Mononuclear cell (primary cell): ENCODE results near the gene PKP2. TPM values are rescaled to one million over a fixed set of nuclear protein-coding genes. Genes with fewer than 3 reads are reported as not detected.
"Not testable (repeated sequence)": the region's sequence is repeated elsewhere in the genome, so short reads cannot be mapped to it uniquely, and the experiment has no call there.

Experiments
- H3K27me3 ChIP-seq: 2 replicates; pipeline ENCODE4 v1.6.0; 2011; ENCODE audit warnings: low read length, control low read depth; ENCODE audit not compliant: insufficient read depth
- H3K4me1 ChIP-seq: 2 replicates; pipeline ENCODE4 v1.5.1; 2011; ENCODE audit warnings: mild to moderate bottlenecking, low read length, control low read depth; ENCODE audit not compliant: insufficient read depth
- H3K4me3 ChIP-seq: 2 replicates; pipeline ENCODE4 v1.5.1; 2011; ENCODE audit warnings: mild to moderate bottlenecking, low read length, moderate library complexity
- H3K9me3 ChIP-seq: 2 replicates; pipeline ENCODE4 v1.5.1; 2011; ENCODE audit warnings: low read depth, mild to moderate bottlenecking, control low read depth, low read length
- total RNA-seq: library from RNA; depleted of rRNA; stranded (reverse); fragments of >200 nt; gene quantifications from one replicate; pipeline ENCODE4 v1.2.3, GENCODE V29; 2012

PKP2 gene
- total RNA-seq, 1 donor: 0.84 TPM

- Histone ChIP-seq H3K4me1 (no peaks in the 10 kb centered on the region), H3K9me3 (no peaks in the 10 kb centered on the region)
Measured at GRCh38 chr12:32887058-32887457, 9.5 kb downstream of the PKP2 start.

DNA sequence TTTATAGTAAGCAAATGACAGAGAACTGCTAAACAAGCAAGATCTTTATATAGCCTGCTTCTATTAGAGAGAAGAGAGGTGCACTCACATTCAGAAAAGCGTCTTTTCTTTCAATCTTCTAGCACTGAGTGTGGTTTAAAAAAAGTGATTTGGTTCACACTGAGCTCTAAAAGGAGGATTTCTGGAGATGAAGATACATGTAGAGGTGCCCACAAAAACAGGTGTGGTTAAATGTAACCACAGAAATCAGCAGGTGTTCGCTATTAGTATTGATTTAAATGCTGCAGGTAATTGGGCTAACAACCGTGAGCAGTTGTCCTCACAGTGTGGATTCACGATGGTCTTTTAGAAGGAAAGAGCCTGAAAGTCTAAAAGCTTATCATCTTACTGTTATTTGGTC is 10.7 kb downstream of the PKP2 start:
- H3K4me1 ChIP-seq: no peaks in the 10 kb centered on the region
- H3K9me3 ChIP-seq: no peaks in the 10 kb centered on the region
- H3K27me3 ChIP-seq: no peaks in the 10 kb centered on the region
- no peak overlapping the region for H3K4me3 ChIP-seq

More at GRCh38 chr12:32887058-32887457, 9.5 kb downstream of the PKP2 start:
- Histone ChIP-seq H3K27me3 (no peaks in the 10 kb centered on the region), H3K4me3 (no peak overlapping the region)

GRCh38 chr12:32884962-32885361 is 11.6 kb downstream of the PKP2 start:
- no peaks in the 10 kb centered on the region for H3K27me3 ChIP-seq
- H3K9me3 ChIP-seq: no peaks in the 10 kb centered on the region
- H3K4me1 ChIP-seq: no peaks in the 10 kb centered on the region
- no peak overlapping the region for H3K4me3 ChIP-seq

DNA sequence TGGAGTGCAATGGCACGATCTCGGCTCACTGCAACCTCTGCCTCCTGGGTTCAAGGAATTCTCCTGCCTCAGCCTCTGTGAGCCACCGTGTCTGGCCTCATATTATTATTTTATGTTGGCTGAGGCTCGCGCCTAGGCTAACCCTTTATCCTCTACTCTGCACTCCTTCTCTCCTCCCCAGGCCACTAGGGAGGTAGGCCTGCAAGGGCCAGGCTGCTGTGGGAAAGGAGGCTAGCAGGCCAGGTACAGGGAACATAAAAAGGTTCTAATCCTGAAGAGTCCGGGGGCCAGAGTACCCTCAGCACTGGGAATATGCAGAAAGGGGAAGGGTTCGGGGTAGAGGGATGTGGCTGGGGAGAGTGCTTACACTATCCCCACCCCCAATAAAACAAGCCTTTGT is 14.9 kb downstream of the PKP2 start:
- H3K27me3 ChIP-seq: no peaks in the 10 kb centered on the region
- no peaks in the 10 kb centered on the region for H3K9me3 ChIP-seq
- H3K4me1 ChIP-seq: no peaks in the 10 kb centered on the region
- H3K4me3 ChIP-seq: no peak overlapping the region

DNA sequence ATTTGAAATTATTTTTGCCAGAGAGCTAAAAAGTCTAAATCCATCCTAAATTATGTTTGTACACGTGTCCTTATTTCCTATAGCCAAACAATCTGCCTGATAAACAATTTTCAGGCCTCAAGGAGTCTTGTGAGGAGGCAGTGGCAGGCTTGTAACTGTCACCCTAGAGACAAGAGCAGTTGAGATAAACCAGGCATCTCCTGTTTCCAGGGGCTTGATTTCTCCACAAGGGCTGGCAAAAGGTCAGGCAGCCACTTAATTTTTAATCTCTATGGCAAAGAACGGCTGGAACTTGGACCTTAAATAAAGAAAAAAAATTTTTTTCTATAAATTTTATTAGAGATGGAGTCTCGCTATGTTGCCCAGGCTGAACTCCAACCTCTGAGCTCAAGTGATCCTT is 15.5 kb downstream of the PKP2 start:
- Histone ChIP-seq H3K4me3 (no peak overlapping the region), H3K27me3 (no peaks in the 10 kb centered on the region), H3K9me3 (no peaks in the 10 kb centered on the region), H3K4me1 (no peaks in the 10 kb centered on the region)

DNA sequence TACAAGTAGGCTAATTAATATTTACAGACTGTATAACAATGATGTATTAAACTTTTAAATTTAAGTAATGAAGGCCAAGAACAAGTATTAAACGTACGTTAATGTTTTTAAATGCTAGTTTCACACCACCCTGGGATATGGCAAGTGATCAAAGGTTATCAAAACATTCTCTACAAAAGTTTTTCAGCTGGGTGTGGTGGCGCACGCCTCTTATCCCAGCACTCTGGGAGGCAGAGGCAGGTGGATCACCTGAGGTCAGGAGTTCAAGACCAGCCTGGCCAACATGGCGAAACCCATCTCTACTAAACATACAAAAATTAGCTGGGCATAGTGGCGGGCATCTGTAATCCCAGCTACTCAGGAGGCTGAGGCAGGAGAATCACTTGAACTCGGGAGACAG is 17.5 kb downstream of the PKP2 start:
- H3K27me3 ChIP-seq, H3K9me3 ChIP-seq, H3K4me1 ChIP-seq, H3K4me3 ChIP-seq: not testable (repeated sequence)

GRCh38 chr12:32877601-32878459 is 18.7 kb downstream of the PKP2 start:
- H3K4me1 ChIP-seq: no peaks in the 10 kb centered on the region
- H3K4me3 ChIP-seq: no peak overlapping the region
- H3K27me3 ChIP-seq: no peaks in the 10 kb centered on the region
- no peaks in the 10 kb centered on the region for H3K9me3 ChIP-seq

DNA sequence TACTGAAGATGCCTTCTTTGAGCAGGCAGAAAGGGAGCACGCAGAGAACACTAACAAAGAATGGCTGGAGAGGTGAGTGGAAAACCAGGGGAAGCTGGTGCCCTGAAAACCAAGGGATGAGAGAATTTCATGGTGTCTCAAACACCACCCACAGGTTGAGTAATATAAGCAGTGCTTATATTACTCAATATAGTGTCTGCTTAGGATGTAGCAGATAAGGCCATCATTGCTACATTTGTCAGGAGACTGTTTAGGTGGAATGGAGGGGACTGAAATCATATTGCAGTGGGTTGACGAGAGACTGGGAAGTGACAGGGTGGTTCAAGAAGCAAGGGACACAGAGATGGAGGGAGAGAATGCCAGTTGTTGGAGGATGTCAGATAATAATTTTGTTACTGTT is 20.6 kb downstream of the PKP2 start:
- Histone ChIP-seq H3K9me3 (no peaks in the 10 kb centered on the region), H3K4me3 (no peak overlapping the region), H3K4me1 (no peaks in the 10 kb centered on the region), H3K27me3 (no peaks in the 10 kb centered on the region)

DNA sequence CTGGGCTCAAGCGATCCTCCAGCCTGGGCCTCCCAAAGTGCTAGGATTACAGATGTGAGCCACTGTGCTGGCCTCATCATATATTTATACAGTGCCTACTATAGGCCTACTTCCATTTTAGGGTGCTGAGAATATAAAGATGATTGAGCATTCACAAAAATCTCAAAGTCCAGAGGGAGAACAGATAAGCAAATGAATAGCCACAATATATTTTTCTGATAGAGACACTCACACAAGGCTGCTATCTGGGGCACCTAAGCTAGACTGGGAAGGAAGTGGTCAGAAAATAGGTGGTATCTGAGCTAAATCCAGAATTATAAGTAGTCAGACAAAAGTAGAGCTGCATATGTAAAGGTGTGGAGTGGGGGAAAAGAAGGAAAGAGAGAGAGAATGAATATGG is 21.6 kb downstream of the PKP2 start:
- H3K4me3 ChIP-seq: no peak overlapping the region
- no peaks in the 10 kb centered on the region for H3K9me3 ChIP-seq
- no peaks in the 10 kb centered on the region for H3K4me1 ChIP-seq
- H3K27me3 ChIP-seq: no peaks in the 10 kb centered on the region

DNA sequence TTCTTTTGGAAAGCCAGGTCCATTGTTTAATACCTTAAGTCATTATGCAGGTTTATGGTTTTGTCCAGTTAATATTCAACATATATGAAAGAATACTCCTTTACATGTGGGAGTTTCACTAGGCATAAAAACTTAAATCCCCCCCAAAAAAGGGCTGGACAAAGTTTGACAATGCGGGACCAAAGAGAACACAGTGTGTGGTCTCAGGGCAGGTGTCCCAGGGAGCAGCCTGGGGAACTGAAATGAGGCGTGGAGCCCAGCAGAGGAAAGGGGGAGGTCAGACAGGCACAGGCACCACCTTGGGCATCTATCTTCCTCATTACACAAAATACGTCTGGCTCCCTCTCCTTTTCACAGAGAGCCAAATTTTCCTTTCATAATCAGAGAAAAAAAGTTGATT is 22.5 kb downstream of the PKP2 start:
- no peaks in the 10 kb centered on the region for H3K27me3 ChIP-seq
- H3K4me1 ChIP-seq: no peaks in the 10 kb centered on the region

GRCh38 chr12:32872416-32872815 is 24.2 kb downstream of the PKP2 start:
- H3K4me3 ChIP-seq, H3K9me3 ChIP-seq, H3K4me1 ChIP-seq, H3K27me3 ChIP-seq: not testable (repeated sequence)

More for the DNA sequence above, 22.5 kb downstream of the PKP2 start:
- no peak overlapping the region for H3K4me3 ChIP-seq
- no peaks in the 10 kb centered on the region for H3K9me3 ChIP-seq

DNA sequence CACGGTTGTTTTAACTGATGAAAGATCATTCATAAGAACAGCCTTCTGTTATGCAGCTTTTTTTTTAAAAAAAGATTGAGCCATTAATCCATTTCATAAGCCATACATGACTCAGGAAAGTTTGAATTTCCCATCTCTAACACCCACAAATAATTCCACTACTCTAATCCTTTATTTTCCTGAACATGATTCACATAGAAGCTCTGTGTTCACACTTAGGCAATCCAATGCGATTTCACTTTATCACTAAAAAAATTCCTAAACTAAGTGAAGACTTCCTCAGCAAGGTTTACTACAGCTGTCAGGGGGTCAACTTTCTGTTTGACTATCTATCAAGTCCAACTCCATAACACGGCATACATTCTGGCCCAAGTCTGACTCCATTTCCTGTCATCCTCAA is 25.9 kb downstream of the PKP2 start:
- Histone ChIP-seq H3K27me3 (no peaks in the 10 kb centered on the region), H3K4me1 (no peaks in the 10 kb centered on the region)

GRCh38 chr12:32868885-32869284 is 27.7 kb downstream of the PKP2 start:
- no peaks in the 10 kb centered on the region for H3K9me3 ChIP-seq
- H3K27me3 ChIP-seq: no peaks in the 10 kb centered on the region
- H3K4me1 ChIP-seq: no peaks in the 10 kb centered on the region
- H3K4me3 ChIP-seq: no peak overlapping the region

More for the DNA sequence above, 25.9 kb downstream of the PKP2 start:
- Histone ChIP-seq H3K4me3 (no peak overlapping the region), H3K9me3 (no peaks in the 10 kb centered on the region)

GRCh38 chr12:32864731-32865130 is 31.8 kb downstream of the PKP2 start:
- H3K4me1 ChIP-seq: no peaks in the 10 kb centered on the region
- H3K4me3 ChIP-seq: no peak overlapping the region
- no peaks in the 10 kb centered on the region for H3K27me3 ChIP-seq
- H3K9me3 ChIP-seq: no peaks in the 10 kb centered on the region

GRCh38 chr12:32863128-32863527 is 33.4 kb downstream of the PKP2 start:
- no peaks in the 10 kb centered on the region for H3K27me3 ChIP-seq
- H3K4me3 ChIP-seq: no peak overlapping the region
- H3K4me1 ChIP-seq: no peaks in the 10 kb centered on the region
- H3K9me3 ChIP-seq: no peaks in the 10 kb centered on the region

GRCh38 chr12:32861658-32862057 is 34.9 kb downstream of the PKP2 start:
- not testable (repeated sequence) for H3K4me3 ChIP-seq, H3K9me3 ChIP-seq, H3K4me1 ChIP-seq, H3K27me3 ChIP-seq
